ENCODE data around the gene TBX1.

DNA sequence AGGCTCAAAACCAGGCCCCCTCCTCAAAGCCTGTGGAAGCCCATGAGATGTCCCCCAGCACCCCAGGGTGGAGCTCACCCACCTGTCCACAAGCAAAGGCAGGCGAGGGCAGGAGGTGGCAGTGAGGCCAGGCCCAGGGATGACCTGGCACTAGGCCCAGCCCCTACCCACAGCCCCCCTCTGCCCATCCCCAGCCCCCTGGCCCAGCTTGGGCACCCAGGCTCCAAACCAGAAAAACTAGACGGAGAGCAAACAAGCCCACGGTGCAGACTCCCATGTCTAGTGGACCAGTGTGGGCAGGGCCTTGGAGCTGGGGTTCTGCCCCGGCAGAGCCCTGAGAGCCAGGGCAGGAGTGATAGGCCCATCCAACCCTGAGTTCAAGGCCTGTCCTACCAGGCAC, 16.9 kb upstream of the TBX1 start:
- TF ChIP-seq, protein P1, sequence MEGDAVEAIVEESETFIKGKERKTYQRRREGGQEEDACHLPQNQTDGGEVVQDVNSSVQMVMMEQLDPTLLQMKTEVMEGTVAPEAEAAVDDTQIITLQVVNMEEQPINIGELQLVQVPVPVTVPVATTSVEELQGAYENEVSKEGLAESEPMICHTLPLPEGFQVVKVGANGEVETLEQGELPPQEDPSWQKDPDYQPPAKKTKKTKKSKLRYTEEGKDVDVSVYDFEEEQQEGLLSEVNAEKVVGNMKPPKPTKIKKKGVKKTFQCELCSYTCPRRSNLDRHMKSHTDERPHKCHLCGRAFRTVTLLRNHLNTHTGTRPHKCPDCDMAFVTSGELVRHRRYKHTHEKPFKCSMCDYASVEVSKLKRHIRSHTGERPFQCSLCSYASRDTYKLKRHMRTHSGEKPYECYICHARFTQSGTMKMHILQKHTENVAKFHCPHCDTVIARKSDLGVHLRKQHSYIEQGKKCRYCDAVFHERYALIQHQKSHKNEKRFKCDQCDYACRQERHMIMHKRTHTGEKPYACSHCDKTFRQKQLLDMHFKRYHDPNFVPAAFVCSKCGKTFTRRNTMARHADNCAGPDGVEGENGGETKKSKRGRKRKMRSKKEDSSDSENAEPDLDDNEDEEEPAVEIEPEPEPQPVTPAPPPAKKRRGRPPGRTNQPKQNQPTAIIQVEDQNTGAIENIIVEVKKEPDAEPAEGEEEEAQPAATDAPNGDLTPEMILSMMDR (conservative IDR thresholded peaks at IDR 0.05; ENCODE audit: low read length): no peak
- no peak for TF ChIP-seq EZH2phosphoT487 (IDR thresholded peaks at IDR 0.05; ENCODE audit: borderline replicate concordance, low read depth, low read length)
